GM12875 (cell line): ENCODE results near the gene MYO1H.

ENCODE experiments used
- H3K4me3 ChIP-seq: one replicate; pipeline ENCODE4 v1.5.1; 2011; ENCODE audit warnings: low read depth, low read length, control low read depth
- TF ChIP-seq, protein P1 (sequence below): IDR thresholded peaks from 2 replicates; pipeline ENCODE4 v1.5.1; 2011; ENCODE audit warnings: low read depth, mild to moderate bottlenecking, control low read depth, inconsistent platforms, low read length, moderate library complexity, borderline replicate concordance; ENCODE audit not compliant: insufficient read depth

Gene MYO1H

DNA sequence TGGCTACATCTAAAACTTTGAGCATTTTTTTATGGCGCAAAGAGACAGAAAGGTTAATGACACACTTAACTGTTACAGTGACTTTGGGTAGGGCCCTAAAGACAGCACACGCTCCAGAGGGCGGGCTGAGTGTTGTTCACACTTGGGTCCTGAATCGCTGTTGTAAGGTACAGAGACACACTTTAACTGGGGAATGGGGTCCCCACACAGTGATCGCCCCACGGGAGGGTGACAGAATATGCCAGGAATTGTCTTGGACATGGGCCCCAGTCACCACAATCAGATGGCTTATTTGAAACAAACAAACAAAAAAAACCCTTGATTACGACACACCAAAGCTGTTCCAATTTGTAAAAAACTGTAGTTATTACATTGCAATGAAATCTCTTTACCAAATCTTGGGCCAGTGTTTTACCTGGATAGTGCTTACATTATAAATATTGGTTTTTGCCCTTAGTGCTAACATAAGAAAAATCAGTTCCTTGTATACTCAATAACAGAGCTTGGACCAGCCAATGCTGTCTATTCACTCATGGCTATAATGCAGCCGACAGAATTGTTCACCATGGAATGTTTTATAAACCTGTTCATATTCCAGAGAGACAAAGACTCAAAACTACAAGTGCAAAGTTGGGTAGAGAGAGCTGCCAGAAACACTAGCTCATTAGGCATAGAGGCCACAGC lies 101.1 kb downstream of the MYO1H start:
- H3K4me3 ChIP-seq: no peak overlapping the region
- TF ChIP-seq, protein P1, sequence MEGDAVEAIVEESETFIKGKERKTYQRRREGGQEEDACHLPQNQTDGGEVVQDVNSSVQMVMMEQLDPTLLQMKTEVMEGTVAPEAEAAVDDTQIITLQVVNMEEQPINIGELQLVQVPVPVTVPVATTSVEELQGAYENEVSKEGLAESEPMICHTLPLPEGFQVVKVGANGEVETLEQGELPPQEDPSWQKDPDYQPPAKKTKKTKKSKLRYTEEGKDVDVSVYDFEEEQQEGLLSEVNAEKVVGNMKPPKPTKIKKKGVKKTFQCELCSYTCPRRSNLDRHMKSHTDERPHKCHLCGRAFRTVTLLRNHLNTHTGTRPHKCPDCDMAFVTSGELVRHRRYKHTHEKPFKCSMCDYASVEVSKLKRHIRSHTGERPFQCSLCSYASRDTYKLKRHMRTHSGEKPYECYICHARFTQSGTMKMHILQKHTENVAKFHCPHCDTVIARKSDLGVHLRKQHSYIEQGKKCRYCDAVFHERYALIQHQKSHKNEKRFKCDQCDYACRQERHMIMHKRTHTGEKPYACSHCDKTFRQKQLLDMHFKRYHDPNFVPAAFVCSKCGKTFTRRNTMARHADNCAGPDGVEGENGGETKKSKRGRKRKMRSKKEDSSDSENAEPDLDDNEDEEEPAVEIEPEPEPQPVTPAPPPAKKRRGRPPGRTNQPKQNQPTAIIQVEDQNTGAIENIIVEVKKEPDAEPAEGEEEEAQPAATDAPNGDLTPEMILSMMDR: no peak

DNA sequence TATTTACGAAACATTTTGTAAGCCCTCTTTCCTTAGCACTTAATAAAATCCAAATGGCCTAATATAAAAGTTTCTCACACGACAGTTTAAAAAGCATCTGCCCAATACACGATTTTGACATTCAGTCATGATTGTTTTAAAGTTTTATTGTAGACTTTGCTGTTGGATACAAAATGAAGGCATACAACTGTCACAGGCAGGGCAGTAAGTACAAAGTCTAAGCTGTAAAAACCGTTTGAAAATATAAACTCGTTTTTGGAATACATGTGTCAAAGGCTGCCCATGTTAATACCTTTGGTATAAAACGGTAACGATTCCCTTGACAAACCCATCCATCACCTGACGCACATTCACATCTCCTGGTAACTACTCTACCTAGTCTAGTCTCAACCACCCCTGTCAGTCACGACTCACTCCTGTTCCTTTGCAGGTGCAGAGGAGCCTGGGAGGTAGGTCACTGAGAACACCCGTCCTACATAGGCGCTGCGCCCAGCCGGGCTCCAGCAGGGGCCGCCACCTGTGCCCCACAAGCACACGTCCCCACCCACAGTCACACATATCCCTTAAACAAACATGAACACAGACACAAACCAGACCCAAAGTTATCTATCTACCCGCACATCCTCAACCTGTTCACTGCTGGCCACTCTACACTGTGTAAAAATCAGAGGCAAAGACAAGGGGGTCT lies 102.3 kb downstream of the MYO1H start:
- H3K4me3 ChIP-seq: no peak overlapping the region
- TF ChIP-seq, protein P1: no peak

DNA sequence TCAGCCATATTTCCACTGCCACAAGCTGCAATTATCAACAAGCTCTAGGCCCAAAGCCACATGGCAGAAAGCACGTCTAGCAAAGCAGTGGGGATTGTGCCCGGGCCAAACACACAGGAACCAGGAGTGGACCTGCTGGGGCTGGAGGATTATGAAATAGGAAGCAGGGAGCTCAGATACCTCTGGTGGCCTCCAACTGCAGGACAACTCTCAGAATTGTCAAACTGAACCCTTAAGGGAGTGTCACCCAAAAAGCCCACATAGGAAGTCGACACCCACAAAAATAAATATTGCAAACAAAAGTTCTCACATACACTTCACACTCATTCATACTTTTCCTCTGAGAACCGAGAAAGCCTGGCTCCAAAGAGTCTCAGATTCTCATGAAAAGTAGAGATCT lies 103.3 kb downstream of the MYO1H start:
- TF ChIP-seq, protein P1: no peak
- H3K4me3 ChIP-seq: no peak overlapping the region

DNA sequence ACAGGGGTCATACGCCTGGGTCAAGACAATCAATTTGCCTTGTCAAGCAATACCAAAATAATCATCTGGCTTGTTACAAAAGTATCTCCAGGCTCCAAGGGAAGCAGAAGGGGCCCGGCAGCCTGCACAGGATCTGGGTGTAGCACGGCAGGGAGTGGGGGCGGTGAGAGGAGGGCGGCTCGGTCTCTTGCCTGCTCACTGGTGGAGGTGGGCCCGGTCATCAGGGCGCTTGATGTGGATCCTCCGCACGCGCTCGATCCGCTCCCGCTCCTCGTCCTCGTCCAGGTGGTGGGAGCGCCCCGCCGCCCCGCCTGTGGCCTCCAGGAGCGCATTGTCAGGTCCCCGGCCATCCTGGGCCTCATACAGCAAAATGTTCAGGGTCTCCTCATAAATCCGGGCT lies 103.7 kb downstream of the MYO1H start:
- TF ChIP-seq, protein P1: no peak
- no peak overlapping the region for H3K4me3 ChIP-seq

DNA sequence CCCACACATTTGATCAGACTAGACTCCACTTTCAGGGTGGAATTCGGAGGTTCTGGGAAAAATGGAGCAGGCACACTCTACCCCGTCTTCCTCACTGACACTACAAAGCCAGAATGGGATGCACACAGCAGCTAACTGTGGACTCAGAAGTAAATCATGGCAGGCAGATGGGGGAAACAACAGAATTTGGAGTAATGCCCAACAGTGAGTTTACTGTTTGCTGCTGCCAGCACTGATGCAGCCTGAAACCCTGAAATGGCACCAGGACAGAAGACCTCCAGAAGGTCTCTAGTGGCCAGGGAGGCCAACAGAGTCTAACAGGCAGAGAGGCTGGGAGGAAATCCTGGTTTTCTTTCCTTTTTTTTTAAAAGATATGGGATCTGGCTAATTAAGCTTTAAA lies 104.8 kb downstream of the MYO1H start:
- TF ChIP-seq, protein P1: no peak
- H3K4me3 ChIP-seq: no peak overlapping the region

DNA sequence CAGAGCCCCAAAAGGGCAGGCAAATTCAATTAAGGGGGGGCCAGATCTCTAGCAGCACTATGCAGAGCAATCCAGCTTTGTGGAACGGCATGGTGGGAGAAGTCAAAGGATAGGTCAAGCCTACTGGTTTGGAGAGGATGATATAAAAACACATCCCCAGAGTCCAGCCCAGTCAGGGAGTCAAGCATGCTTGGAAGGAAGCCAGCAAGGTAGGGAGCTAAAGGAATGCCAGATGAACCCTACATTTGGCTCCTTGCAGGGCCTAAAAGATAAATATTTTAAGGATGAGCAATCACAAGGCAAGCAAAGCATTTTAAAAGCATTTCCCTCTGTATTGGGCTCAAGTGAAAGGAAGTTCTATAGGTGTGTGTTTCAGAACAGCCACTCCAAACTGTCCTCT lies 108.0 kb downstream of the MYO1H start:
- no peak overlapping the region for H3K4me3 ChIP-seq
- TF ChIP-seq, protein P1: no peak

DNA sequence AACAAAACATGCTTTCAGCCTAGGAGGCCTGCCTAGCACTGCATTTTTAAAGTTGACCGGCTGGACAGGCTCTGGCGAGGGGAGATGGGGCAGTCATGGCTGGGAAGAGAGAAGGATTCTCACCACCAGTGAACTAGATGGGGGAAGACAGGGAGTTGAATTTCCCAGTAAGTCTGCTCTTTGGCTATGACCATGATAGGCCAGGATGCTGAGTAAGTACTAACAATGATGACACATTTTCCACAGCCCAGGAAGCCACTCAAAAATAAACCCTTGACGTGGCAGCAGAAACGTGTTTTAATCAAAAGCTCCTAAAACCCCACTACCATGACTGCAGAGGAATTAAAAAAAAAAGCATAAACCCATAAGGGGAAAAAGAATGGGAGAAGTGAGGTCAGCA lies 110.4 kb downstream of the MYO1H start:
- TF ChIP-seq, protein P1: no peak
- no peak overlapping the region for H3K4me3 ChIP-seq
